Natural killer cell (primary cell): ENCODE data around the gene GABRB1. TPM values are rescaled to one million over a fixed set of nuclear protein-coding genes. Genes with fewer than 3 reads are reported as not detected.
A peak's percentile ranks its signal among the peaks of the same experiment; 100 is the strongest.

Source experiments
- ATAC-seq, 3 donors: fragments of 150-1000 bp in 2 of 3; fragments of 200-7000 bp in 1 of 3; cut with Tn5 transposase; 1 replicate in 1 of 3; 2 replicates in 2 of 3; pipeline ENCODE4 v1.10.0; 2021; ENCODE audit warnings: mild to moderate bottlenecking in 2 of 3, moderate library complexity in 2 of 3
- DNase-seq, 2 donors: peaks; one replicate each; pipeline versions ENCODE4 v3.0.0 to v3.0.0-alpha.2; 2013 to 2021; ENCODE audit warnings: mixed read lengths in 1 of 2
- H3K27ac ChIP-seq: one replicate; pipeline ENCODE4 v1.5.1; 2013; ENCODE audit warnings: mild to moderate bottlenecking, low read length
- H3K27me3 ChIP-seq: one replicate; pipeline ENCODE4 v1.6.1; 2013; ENCODE audit warnings: low read length; ENCODE audit not compliant: control insufficient read depth, insufficient read depth
- H3K36me3 ChIP-seq: one replicate; pipeline ENCODE4 v1.6.1; 2013; ENCODE audit warnings: low read length; ENCODE audit not compliant: control insufficient read depth, insufficient read depth
- H3K4me1 ChIP-seq: one replicate; pipeline ENCODE4 v1.6.1; 2013; ENCODE audit warnings: low read length; ENCODE audit not compliant: control insufficient read depth, insufficient read depth
- H3K4me3 ChIP-seq: one replicate; pipeline ENCODE4 v1.5.1; 2013; ENCODE audit warnings: low read length
- H3K9me3 ChIP-seq: one replicate; pipeline ENCODE4 v1.6.1; 2013; ENCODE audit warnings: low read length; ENCODE audit not compliant: control insufficient read depth, insufficient read depth
- H3K27ac Mint-ChIP-seq, 2 donors: one replicate each; pipeline ENCODE4 v1.8.0; 2022; ENCODE audit warnings: mild to moderate bottlenecking in 2 of 2, mixed read lengths in 2 of 2, moderate library complexity in 1 of 2
- H3K27me3 Mint-ChIP-seq, 2 donors: one replicate each; pipeline ENCODE4 v1.8.0; 2022; ENCODE audit warnings: low read depth in 2 of 2, mixed read lengths in 2 of 2
- H3K36me3 Mint-ChIP-seq: one replicate; pipeline ENCODE4 v1.8.0; 2022; ENCODE audit warnings: mixed read lengths
- H3K4me1 Mint-ChIP-seq, 2 donors: one replicate each; pipeline ENCODE4 v1.8.0; 2022; ENCODE audit warnings: mixed read lengths in 2 of 2
- H3K4me3 Mint-ChIP-seq: one replicate; pipeline ENCODE4 v1.8.0; 2022; ENCODE audit warnings: mild to moderate bottlenecking, moderate library complexity, mixed read lengths
- H3K9me3 Mint-ChIP-seq, 2 donors: one replicate each; pipeline ENCODE4 v1.8.0; 2022; ENCODE audit warnings: mixed read lengths in 2 of 2
- CTCF ChIP-seq: fragments of 200-600 bp; IDR thresholded peaks from one replicate; pipeline ENCODE4 v1.8.0; 2022; ENCODE audit warnings: antibody characterized with exemption
- WGBS: methylation state at CpG from one replicate; pipeline ENCODE4 v1.1.7; 2013; ENCODE audit warnings: missing lambda C conversion rate; ENCODE audit not compliant: insufficient coverage; 5-methylcytosine and 5-hydroxymethylcytosine counted together
- intact Hi-C: fragments of 100-400 bp; cut with micrococcal nuclease; formaldehyde crosslinking; loops from one replicate; pipeline ENCODE4 v1.14.2; 2022
- total RNA-seq, 4 donors: library from RNA; stranded (reverse); fragments of 120-200 nt in 1 of 4; gene quantifications; one replicate each; pipeline versions ENCODE4 v1.2.3 to v1.2.4, GENCODE V29; 2013 to 2022

Gene GABRB1
- total RNA-seq, 3 donors from 2014 or later (not counting 1 experiment from before 2014, with no cell fraction given), result not detected

GRCh38 chr4:47118192-47118929 is 87.0 kb downstream of the GABRB1 start:
- no peak overlapping the region for H3K27ac Mint-ChIP-seq
- no peaks in the 10 kb centered on the region for H3K4me1 ChIP-seq
- no peaks in the 10 kb centered on the region for H3K9me3 ChIP-seq
- H3K27ac ChIP-seq, result no peak overlapping the region
- peaks cover 3 to 20% of the 10 kb centered on the region in 2 donors for H3K27me3 Mint-ChIP-seq
- H3K36me3 ChIP-seq, result no peaks in the 10 kb centered on the region
- DNase-seq (no peak), ATAC-seq (no peak)
- no peak for TF ChIP-seq CTCF
- WGBS, result no CpG with 5 or more reads among the region's 3 CpGs
- H3K36me3 Mint-ChIP-seq, result no peaks in the 10 kb centered on the region
- H3K4me3 Mint-ChIP-seq, result no peak overlapping the region
- peaks cover 3% of the 10 kb centered on the region for H3K27me3 ChIP-seq
- H3K9me3 Mint-ChIP-seq, result no peaks in the 10 kb centered on the region
- no peak overlapping the region for H3K4me3 ChIP-seq
- intact Hi-C loops, result no loop called here
- H3K4me1 Mint-ChIP-seq, result peaks cover 0 to 5% of the 10 kb centered on the region in 2 donors

- Histone ChIP-seq H3K4me3 (no peak overlapping the region), H3K4me1 (no peaks in the 10 kb centered on the region), H3K27ac (no peak overlapping the region), H3K27me3 (peaks cover 2% of the 10 kb centered on the region), H3K9me3 (no peaks in the 10 kb centered on the region), H3K36me3 (no peaks in the 10 kb centered on the region)
- DNase-seq (no peak), ATAC-seq (no peak)
- Mint-ChIP-seq H3K27me3 (peaks cover 3 to 7% of the 10 kb centered on the region in 2 donors), H3K4me3 (no peak overlapping the region), H3K9me3 (no peaks in the 10 kb centered on the region), H3K36me3 (no peaks in the 10 kb centered on the region), H3K27ac (no peak overlapping the region), H3K4me1 (peaks cover 0 to 5% of the 10 kb centered on the region in 2 donors)
- intact Hi-C loops, result no loop called here
- no peak for TF ChIP-seq CTCF
- 78% methylated on average over 1 of the region's 1 CpG for WGBS
Measured at GRCh38 chr4:47120783-47121182, 89.4 kb downstream of the GABRB1 start.

GRCh38 chr4:47122592-47123291 is 91.4 kb downstream of the GABRB1 start:
- Histone ChIP-seq H3K27ac (no peak overlapping the region), H3K4me1 (no peaks in the 10 kb centered on the region), H3K4me3 (no peak overlapping the region), H3K36me3 (no peaks in the 10 kb centered on the region), H3K9me3 (no peaks in the 10 kb centered on the region), H3K27me3 (no peaks in the 10 kb centered on the region)
- H3K4me1 Mint-ChIP-seq, result peaks cover 0 to 5% of the 10 kb centered on the region in 2 donors
- DNase-seq (peak; percentile 18 to 61), ATAC-seq (peak; percentile 60 to 73 (median 66))
- no peak overlapping the region for H3K4me3 Mint-ChIP-seq
- peak; percentile 81 for TF ChIP-seq CTCF
- H3K27me3 Mint-ChIP-seq, result no peaks in the 10 kb centered on the region
- H3K9me3 Mint-ChIP-seq, result no peaks in the 10 kb centered on the region
- WGBS, result 6% methylated on average over 2 of the region's 4 CpGs
- intact Hi-C loops, result loop anchor here (1.0 to 2.0 kb wide), 2 partner anchors 190 to 278 kb away; no protein-coding TSS in a partner anchor
- H3K27ac Mint-ChIP-seq, result no peak overlapping the region
- H3K36me3 Mint-ChIP-seq, result no peaks in the 10 kb centered on the region
